Suppressor macrophage (primary cell): ENCODE measurements around the gene S100A10.
A peak's percentile ranks its signal among the peaks of the same experiment; 100 is the strongest.

Source experiments
- DNase-seq, 4 experiments: peaks; one replicate each; pipeline ENCODE4 v3.0.0-alpha.2; 2020 to 2022

S100A10 gene

DNA sequence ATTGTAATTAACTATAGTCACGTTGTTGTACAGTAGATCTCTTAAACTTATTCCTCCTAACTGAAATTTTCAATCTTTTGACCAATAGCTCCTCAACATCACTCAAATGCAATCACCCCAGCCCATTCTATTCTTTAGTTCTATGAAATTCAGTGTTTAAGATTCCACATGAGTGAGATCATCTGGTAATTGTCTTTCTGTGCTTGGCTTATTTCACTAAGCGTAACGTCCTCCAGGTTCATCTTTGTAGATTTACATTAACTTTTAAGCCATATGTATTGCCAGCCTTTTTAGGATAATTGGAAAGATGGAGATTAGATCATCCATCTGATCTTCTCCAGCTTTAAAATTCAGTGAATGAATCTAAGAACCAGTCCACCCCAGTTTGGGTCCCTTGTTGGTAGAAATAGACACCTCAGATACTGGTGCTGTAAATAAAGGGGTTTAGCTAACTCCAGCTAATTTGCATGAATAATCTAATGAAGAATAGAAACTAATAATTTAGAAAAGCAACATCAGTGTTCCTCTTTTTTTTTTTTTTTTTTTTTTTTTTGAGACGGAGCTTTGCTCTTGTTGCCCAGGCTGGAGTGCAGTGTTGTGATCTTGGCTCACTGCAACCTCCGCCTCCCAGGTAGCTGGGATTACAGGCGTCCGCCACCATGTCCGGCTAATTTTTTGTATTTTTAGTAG lies 7.0 kb downstream of the S100A10 start:
- no peak for DNase-seq

DNA sequence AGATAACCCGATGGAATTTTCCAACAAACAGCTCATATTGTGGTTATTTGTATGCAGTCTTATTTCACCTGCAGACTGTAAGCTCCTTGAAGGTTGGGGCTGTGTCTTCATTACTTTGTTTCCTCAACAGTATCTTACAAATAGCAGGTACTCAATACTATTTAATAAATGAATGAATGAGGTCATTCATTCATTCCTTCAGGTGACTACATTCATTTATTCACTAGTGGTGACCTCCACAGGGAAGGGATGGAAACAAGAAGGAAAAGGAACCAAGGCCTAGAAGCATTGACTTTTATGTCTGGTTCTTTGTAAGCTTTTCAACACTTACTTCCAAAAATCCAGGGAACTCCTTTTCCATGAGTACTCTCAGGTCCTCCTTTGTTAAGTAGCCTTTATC lies 7.9 kb downstream of the S100A10 start:
- DNase-seq, result no peak

DNA sequence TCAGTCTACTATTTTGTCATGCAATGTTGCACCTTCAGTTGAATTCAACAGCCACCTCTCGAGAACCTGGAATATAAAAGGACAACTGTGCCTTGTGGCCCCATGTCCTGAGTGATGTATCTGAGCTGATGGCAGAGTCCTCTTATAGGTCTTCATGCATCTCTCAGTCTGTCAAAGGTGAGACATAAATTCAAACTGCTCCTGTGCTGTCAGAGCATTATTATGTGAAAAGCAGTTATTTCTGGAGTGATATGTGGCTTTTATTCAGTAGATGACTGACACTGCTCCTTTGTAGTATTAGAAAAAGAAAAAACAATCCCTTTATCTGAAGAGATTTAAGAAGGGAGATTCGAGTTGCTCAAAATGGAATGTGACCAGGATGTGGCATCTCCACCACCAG lies 8.4 kb downstream of the S100A10 start:
- DNase-seq, result no peak

DNA sequence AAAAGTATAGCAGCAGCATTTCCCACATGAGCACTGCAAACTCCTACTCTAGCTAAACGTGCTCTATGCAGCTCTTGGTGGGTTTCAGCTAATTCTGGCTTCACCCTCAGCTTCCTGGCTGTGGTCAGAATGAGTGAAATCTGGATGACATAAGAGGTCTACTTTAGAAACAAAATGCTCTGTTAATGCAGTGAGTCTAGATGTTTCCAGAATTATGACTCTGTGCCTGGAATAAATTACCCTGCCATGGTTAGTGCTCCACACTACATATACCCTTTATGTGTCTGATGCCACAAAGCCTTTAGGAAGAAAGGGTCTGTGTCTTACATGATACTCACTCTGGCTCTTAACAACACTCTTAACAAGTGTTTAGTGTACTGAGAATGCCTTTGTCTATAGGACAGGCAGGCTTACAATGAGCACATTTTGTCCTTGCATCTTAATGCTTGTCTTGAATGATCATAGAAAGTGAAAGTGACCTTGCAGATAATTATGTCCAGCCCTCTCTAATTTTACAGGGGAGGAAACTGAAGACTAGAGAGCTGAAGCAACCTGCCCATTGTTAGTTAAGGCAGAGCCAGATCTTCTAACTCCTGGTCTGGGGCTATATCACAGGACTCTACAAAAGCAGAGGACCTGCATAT lies 9.2 kb downstream of the S100A10 start:
- peak in 3 of 4 experiments; percentile 43 to 60 (median 55) for DNase-seq

DNA sequence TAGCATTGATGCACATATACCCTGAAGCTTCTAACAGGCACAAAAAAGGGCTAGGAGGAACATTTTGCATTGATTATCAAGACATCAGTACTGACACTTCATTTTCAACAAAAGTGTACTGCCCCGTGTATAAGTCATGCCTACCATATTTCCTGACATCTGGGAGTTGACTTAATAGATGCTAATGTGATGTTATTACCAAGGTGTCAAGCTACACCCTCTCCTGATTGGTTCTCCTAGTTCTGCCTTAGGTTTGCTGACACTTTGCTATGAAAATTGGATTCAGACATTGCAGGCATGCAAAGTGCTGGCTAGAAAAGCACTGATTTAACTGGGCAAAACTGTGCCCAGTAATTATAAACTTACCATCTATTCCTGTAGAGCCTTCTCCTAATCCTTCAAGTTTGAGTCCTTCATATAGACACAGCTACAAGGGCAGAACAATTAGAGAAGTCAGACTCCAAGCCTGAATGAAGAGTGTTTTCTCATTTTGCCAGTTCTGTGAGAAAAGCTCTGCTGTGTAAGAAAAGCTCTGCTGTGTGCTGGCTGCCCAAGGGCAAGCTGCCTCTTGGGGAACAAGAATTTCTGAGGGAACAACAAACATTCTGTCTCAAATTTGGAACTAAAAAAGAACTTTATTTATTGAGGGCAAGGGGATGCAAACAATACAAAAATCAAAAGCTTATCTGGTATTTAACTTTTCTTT lies 11.2 kb downstream of the S100A10 start:
- DNase-seq, result no peak

DNA sequence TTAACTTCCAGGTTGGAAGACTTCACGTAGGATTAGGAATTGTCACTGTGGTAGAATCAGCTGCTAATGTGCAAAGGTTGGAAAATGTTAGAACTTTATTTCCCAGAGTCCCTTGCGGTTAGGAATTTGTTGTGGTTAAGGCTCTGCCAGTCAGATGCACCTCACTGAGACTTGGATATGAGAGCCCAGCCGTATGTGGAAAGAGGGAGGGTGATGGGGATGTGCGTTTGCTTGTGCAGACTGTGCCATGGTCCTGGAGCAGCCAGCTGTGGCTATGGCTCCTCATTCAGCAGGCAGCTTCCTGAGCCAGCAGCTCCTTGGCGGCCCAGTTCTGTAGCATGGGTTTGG lies 12.5 kb downstream of the S100A10 start:
- no peak for DNase-seq

DNA sequence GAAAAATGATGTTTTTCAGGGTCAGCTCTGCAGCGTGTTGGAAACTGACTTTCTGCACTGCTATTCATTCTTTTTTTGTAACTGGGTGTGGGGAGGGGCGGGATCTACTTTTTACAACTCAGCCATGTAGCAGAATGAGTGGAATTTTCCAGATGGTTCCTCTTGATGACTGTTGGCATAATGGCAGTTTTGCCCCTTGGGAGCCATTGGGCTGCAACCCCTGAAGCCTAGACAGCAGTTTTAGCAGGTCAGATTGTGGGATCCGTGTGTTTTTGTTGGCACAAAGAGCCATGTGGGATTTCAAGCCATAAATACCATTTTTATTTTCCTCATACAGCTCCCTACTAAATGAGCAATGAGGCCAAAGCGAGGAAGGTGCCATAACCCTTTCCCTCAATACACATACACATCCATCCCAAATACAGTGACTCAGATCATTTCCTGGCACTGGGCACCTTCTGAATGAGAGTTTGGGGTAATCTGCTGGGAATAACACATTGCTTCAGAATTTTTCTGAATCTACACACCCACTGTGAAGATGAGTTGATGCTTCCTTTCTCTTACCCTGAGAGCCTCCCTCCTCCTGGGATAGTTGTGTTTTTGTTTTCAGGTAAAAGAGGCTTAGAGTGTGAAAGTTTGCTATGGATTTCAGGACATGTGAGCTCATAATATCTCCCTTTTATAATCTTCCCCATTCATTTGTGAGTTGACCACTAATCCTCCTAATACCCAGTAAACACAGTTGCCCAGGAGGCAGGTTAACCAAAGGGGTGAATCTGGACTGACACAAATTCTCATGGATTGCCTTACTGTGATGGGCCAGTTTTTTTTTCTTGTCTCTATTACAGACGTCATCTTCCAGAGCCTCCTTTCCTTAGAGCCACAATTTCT lies 13.1 kb downstream of the S100A10 start:
- no peak for DNase-seq

DNA sequence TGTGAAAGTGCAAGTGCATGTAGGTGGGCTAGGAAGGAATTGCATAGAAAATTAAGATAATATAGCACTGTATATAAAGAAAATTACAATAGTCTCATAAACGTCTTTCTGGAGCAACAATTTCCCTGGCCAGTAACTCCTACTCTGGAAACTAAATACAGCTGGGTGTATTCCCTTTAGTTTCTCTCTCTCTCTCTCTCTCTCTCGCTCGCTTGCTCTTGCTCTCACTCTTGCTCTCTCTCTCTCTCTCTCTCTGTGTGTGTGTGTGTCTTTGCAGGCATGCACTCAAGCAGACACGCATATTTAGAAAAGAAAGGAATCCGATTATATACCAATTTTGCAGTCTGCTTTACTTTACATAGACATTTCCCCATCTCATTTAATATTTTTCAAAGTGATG lies 14.7 kb downstream of the S100A10 start:
- no peak for DNase-seq

DNA sequence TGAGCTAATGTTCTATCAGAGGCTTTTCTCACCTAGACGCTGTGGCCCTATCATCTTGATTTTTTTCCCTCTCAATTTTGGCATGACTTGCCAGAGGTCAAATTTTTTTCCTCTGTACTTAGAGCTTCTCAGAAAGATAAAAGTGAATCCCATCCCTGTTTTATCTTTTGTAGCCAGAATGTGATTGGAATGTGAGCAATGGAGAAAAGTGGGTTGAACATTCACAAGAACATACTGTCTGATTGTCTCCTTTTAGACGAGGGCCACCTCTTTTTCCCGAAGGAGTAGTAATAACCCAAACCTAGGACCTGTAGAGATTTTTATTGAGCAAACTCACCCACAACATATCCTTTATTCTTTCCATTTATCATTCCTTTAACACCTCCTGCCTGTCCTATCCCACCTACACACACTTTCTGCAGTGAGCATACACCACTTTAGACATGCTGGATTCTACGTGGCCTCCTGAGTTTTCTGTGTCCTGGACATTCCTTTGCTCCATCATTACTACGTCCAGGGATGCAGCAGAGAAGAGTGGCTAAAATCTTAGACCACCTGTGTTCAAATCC lies 15.9 kb downstream of the S100A10 start:
- DNase-seq, result no peak

DNA sequence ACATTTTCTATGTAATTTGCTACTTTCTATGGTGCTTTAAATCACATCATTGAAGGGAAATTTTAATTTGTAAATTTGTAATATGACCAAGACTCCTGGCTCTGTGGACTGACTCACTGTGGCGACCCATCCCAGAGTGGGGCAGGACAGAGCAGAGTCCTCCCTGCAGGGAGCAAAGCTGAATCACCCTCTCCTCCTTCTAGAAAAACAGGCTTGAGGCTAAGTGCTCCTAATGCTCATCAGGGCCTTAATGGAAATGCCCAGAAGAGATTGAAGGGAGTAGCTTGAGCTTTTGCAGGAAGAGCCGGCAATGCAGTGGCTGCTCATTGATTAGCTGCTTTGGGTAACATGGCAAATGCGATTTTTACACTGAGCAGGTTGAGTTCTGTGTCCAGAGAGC lies 16.8 kb downstream of the S100A10 start:
- DNase-seq, result no peak

DNA sequence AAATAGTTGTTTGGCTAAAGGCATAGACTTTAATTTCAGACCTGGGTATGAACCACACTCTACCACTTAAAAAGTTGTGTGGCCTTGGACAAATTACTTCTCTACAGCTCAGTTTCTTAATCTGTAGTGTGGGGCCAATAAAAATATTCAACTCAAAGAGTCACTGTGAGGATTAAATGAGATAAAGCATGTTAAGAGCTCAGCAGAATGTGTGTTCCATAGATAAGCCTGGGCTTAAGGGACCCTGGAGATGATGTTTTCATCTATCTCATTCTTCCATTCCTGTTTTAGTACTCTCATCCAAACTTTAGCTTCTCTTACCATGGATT lies 17.7 kb downstream of the S100A10 start:
- DNase-seq, result no peak

DNA sequence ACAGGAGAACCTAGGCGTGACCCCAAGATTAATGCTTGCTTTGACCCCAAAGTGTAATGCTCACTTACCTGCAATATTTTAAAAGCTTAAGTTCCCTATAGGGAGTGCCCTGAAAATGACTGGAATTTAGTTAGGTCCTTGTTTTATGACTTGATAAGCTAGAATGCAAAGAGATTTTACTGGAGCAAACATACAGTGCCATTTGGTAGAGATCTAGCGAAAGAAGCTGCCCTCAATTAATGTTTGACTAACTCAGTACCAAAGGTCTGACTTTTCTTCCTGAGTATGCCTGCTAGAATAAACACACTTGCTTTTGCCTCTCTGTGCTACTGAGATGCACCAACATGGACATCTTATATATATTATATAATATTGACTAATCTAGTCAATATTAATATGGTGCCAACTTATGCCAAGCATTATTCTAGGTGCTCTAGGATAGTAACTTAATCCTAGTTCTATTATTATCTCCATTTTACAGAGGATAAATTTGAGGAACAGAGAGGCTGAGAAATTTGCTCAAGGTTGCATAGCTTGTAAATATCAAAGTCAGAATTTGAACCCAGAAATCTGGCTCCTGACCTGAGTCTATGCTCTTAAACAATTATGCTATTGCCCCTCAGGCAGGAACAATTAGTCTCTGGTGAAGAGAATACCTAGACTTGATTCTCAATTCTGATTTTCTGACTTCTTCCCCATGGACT lies 18.2 kb downstream of the S100A10 start:
- no peak for DNase-seq

DNA sequence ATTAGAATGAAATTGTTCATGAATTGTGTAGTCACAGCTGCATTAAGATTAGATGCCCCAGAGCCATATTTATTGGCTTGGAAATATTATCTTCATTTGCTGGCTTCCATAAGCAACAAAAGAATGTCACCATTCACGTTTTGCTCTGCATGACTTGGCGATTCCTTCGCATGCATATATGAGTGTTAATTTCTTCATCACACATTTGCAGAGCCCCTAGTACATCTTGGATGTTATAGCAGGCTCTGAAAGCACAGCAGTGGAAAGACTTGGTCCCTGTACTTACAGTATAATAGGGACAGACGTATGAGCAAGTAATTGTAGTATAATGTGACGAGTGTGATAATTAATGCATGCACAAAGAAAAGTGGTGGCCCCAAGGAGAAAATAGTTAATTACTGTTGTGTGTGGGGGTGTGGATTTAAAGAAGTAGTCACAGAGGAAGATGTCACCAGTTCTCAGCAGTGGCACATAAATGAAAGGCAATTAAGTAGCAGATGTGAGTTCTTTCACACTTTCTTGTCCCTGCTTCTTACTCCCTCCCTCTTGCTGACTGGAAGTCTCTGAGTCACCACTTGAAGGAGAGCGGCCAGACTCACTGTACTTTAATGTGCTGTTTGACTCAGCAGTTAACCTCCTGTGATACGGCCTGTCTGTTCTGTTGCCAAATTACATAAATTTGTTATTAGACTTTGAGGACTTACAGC lies 21.0 kb downstream of the S100A10 start:
- peak; percentile 40 to 73 (median 66) for DNase-seq

DNA sequence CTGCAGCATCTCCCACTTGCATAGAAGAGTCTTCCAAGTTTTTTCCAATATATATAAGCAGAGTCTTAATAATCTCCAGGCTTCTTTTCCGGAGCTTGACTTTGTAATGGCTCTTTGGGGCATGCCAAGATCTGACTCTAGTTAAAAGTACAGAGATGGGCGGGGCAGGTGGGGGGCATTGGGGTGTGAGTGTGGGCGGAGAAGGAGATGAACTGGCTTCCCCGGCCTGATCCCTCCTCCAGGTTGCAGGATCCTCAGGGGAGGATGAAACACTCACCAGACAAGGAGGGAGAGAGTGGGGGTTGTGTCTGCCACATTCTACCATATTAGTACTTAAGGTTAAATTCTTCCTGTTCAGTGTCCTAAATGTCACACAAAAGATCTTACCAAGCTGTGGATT lies 23.0 kb downstream of the S100A10 start:
- no peak for DNase-seq

DNA sequence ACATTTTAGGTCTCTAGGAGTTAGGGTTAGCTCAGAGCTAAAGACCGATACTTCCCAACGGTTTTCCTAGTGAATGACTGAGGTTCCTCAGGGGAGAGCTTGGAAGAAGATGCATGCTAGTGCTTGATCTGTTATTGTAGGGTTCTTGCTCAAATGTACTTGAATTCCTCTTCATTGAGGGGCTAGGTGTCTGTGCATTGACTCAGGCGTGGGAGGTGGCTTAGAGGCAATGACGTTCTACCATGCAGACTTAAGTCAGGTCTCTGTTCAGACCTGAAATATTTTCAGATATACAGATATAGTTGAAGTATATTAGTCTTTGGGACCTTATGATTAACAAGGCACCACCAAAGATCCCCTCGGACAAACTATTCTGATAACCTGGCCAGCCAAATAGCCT lies 23.5 kb downstream of the S100A10 start:
- DNase-seq, result no peak

DNA sequence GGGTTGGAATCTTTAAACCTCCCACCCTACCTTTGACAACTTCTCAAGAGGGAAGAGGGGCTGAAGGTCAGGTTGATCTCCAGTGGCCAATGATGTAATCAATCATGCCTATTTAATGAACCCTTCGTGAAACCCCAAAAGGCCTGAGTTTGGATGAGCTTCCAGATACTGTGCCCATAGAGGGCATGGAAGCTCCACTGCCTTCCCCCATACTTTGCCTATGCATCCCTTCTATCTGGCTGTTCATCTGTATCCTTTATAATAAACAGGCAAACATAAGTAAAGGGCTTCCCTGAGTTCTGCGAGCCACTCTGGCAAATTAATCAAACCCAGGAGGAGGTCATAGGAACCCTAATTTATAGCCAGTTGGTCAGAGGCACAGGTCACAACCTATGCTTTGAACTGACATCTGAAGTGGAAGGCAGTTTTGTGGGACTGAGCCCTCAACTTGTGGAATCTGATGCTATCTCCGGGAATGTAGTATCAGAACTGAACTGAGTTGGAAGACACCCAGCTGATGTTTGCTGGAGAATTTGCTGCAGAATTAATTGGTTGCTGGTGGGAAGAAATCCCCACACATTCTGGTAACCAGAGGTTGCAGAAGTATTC lies 24.8 kb downstream of the S100A10 start:
- no peak for DNase-seq

DNA sequence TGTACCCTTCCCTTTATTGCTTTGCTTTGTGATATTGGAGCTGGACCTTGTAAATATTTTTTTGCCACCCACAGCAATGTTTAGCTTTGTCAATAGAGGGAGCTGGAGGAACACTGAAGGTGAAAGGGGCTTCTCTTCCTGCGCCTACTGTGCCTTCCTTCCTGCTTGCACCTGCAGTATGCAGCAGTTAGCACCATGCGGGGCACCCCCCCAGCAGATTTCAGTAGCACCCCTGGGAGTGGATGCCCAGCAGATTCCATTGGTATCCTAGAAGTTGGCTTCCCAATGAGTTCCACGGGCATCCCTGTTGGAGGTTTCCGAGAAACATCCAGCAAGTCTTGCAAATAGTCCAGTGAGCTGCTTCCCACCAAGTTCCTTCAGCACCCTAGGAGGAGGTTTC lies 25.6 kb downstream of the S100A10 start:
- DNase-seq, result peak; percentile 33 to 70 (median 56)

DNA sequence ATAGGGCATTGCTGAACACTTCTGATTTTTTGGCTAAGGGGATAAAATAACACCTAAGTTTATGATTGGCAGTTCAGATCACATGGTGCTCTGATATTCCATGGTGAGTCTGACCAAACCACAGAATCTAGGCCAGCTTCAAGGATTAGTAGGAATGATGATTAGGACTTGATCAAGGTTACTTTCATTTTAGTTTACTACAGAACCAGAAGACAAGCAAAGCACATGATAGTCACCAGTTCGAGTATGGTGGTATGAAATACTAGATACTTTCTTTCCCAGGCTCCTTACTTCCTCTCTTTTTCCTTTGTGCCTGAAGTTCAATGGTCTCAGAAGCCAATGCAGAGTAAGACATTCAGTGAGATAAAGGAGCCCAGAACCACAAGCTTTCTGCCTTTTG lies 26.6 kb downstream of the S100A10 start:
- peak; percentile 24 to 65 (median 52) for DNase-seq

DNA sequence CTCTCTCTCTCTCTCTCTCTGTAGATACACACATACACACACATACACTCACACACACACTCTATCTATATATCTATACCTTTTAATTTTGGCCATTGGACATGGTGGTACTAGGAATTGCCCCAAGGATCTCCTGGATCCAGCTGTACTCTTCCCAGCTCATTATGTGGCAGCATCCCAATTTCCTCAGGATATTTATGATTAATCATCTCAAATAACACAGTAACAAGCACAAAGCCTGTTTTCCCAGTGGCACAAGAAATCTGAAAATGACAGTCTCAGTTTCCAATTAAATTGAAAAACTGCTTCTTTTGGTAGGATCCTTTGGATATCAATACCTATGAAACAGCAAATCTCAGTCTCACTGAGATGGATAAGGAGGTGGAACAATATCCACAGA lies 27.6 kb downstream of the S100A10 start:
- no peak for DNase-seq

DNA sequence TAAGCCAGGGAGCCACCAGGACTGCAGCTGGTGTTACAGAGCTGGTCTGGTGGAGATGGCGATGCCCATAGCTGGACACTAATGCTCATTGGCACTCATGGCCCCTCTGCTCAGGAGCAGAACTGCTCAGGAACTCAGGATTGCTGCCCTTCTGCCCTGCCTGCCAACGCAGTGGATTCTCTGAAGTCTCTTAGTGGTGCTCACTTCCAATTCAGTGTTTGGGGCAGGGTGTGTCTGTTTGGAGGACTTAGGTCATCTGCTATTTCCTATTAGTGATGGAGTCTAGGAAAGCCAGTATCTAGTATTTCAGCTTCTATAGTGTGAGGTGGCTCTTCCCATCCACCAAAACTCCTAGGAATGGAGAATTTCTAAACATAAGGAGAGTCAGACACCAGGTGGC lies 29.1 kb downstream of the S100A10 start:
- DNase-seq, result no peak

DNA sequence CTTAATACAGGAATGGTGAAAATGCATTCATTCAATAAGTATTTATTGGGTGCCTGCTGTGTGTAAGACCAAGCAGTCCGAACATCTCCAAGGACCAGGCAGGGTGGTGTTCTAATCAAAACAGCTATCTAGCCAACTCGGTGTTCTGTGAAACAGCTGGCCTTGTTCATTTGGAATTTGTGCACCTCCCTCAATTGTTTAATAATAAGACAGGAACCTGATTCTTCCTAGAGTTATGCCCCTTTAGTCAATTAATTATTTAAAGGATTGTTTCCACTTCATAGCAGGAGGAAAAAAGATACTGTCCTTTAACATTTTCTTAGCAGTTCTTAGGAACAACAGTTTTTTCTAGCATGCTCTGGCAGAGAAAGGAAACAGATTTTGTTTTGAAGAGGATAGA lies 30.4 kb downstream of the S100A10 start:
- DNase-seq, result no peak
